Right ventricle myocardium inferior (tissue), 1 donor: ENCODE data around the gene PLA2G4A. TPM values are rescaled to one million over a fixed set of nuclear protein-coding genes. Genes with fewer than 3 reads are reported as not detected.

ENCODE experiments used
- ATAC-seq: fragments of 200-7000 bp; cut with Tn5 transposase; one replicate; pipeline ENCODE4 v1.9.1; 2020; ENCODE audit warnings: mild to moderate bottlenecking, moderate library complexity
- DNase-seq: peaks from one replicate; pipeline ENCODE4 v3.0.0; 2021; ENCODE audit errors: missing footprints
- intact Hi-C: fragments of 100-400 bp; cut with DNase I; formaldehyde crosslinking; loops from one replicate; pipeline ENCODE4 v1.11.0; 2022
- long read RNA-seq: library from polyadenylated mRNA; unstranded; transcript quantifications from one replicate; pipeline ENCODE4 v2.0.0, GENCODE V29; 2021
- total RNA-seq: library from RNA; stranded (reverse); fragmentation: NEBNext Ultra II Directional; extraction: Animal tissue kit (Norgen Biotek cat#: 25700); gene quantifications from one replicate; pipeline ENCODE4 v1.2.1, GENCODE V29; 2021
- donor health status: DM: no; HTN: yes; CAD: no; lungs with severe emphysema.

Gene PLA2G4A
- 2.5 TPM for total RNA-seq
- long read RNA-seq: 0 reads

GRCh38 chr1:186828611-186829454, at the start of gene PLA2G4A:
Gene PLA2G4A, plus strand, starts transcription at chr1:186828949. Its CDS starts 25,406 bp downstream, at chr1:186854355.
- peak; percentile 92 for ATAC-seq
- intact Hi-C loops: no loop called here
- peak; percentile 77 for DNase-seq

GRCh38 chr1:186780076-186780475, 48.7 kb upstream of the PLA2G4A start:
- no peak for DNase-seq
- ATAC-seq: no peak
- intact Hi-C loops: no loop called here

GRCh38 chr1:186781730-186782129, 47.0 kb upstream of the PLA2G4A start:
- ATAC-seq (peak; percentile 90), DNase-seq (no peak)
- intact Hi-C loops: no loop called here

- intact Hi-C loops: no loop called here
- no peak for DNase-seq
- ATAC-seq: no peak
Observed at GRCh38 chr1:186782791-186783190, 46.0 kb upstream of the PLA2G4A start.

- intact Hi-C loops: no loop called here
- ATAC-seq: no peak
- DNase-seq: no peak
Observed at GRCh38 chr1:186783193-186783592, 45.6 kb upstream of the PLA2G4A start.

GRCh38 chr1:186785503-186785902, 43.2 kb upstream of the PLA2G4A start:
- intact Hi-C loops: no loop called here
- no peak for ATAC-seq
- DNase-seq: no peak

- DNase-seq (no peak), ATAC-seq (no peak)
- intact Hi-C loops: no loop called here
Observed at GRCh38 chr1:186790101-186790500, 38.6 kb upstream of the PLA2G4A start.

- ATAC-seq: no peak
- intact Hi-C loops: no loop called here
- DNase-seq: no peak
Observed at GRCh38 chr1:186792870-186793581, 35.7 kb upstream of the PLA2G4A start.

GRCh38 chr1:186793582-186793927, 35.2 kb upstream of the PLA2G4A start:
- ATAC-seq: no peak
- intact Hi-C loops: no loop called here

GRCh38 chr1:186798960-186799688, 29.6 kb upstream of the PLA2G4A start:
- DNase-seq (no peak), ATAC-seq (no peak)
- intact Hi-C loops: no loop called here

More at GRCh38 chr1:186793582-186793927, 35.2 kb upstream of the PLA2G4A start:
- no peak for DNase-seq

GRCh38 chr1:186799689-186800054, 29.1 kb upstream of the PLA2G4A start:
- intact Hi-C loops: no loop called here
- DNase-seq (no peak), ATAC-seq (no peak)

- intact Hi-C loops: no loop called here
- DNase-seq: no peak
- ATAC-seq: no peak
Observed at GRCh38 chr1:186802388-186802787, 26.4 kb upstream of the PLA2G4A start.

- intact Hi-C loops: loop anchor here (5.0 kb wide), 1 partner anchor 197 kb away; no protein-coding TSS in a partner anchor
- ATAC-seq (no peak), DNase-seq (no peak)
Observed at GRCh38 chr1:186804679-186805078, 24.1 kb upstream of the PLA2G4A start.

- ATAC-seq: no peak
- intact Hi-C loops: loop anchor here (5.0 kb wide), 1 partner anchor 199 kb away; no protein-coding TSS in a partner anchor
- DNase-seq: no peak
Observed at GRCh38 chr1:186806477-186806876, 22.3 kb upstream of the PLA2G4A start.

GRCh38 chr1:186807163-186807562, 21.6 kb upstream of the PLA2G4A start:
- no peak for DNase-seq
- intact Hi-C loops: loop anchor here (5.0 kb wide), 1 partner anchor 200 kb away; no protein-coding TSS in a partner anchor
- ATAC-seq: no peak

GRCh38 chr1:186811892-186812291, 16.9 kb upstream of the PLA2G4A start:
- intact Hi-C loops: no loop called here

GRCh38 chr1:186812570-186812969, 16.2 kb upstream of the PLA2G4A start:
- intact Hi-C loops: no loop called here
- DNase-seq (no peak), ATAC-seq (no peak)

More at GRCh38 chr1:186811892-186812291, 16.9 kb upstream of the PLA2G4A start:
- DNase-seq: no peak
- ATAC-seq: no peak

- no peak for ATAC-seq
- intact Hi-C loops: no loop called here
- no peak for DNase-seq
Observed at GRCh38 chr1:186813420-186813819, 15.3 kb upstream of the PLA2G4A start.

- ATAC-seq: no peak
- no peak for DNase-seq
- intact Hi-C loops: no loop called here
Observed at GRCh38 chr1:186819126-186819525, 9.6 kb upstream of the PLA2G4A start.
